Chondrocyte (in vitro differentiated cells): ENCODE measurements around the gene SLC29A3. TPM values are rescaled to one million over a fixed set of nuclear protein-coding genes. Genes with fewer than 3 reads are reported as not detected.

Experiments
- DNase-seq: peaks from one replicate; pipeline ENCODE4 v3.0.0; 2021; ENCODE audit warnings: mixed read lengths, low spot score
- H3K27ac Mint-ChIP-seq: one replicate; pipeline ENCODE4 v1.8.0; 2021; ENCODE audit warnings: mild to moderate bottlenecking, moderate library complexity, mixed read lengths; ENCODE audit not compliant: unreplicated experiment
- H3K27me3 Mint-ChIP-seq: 2 replicates; pipeline ENCODE4 v1.8.0; 2021; ENCODE audit warnings: low read depth, mixed read lengths
- H3K36me3 Mint-ChIP-seq: 2 replicates; pipeline ENCODE4 v1.8.0; 2021; ENCODE audit warnings: low read depth, mixed read lengths
- H3K4me1 Mint-ChIP-seq: 2 replicates; pipeline ENCODE4 v1.8.0; 2021; ENCODE audit warnings: low read depth, mild to moderate bottlenecking, mixed read lengths
- H3K4me3 Mint-ChIP-seq: one replicate; pipeline ENCODE4 v1.8.0; 2021; ENCODE audit warnings: mild to moderate bottlenecking, moderate library complexity, mixed read lengths; ENCODE audit not compliant: unreplicated experiment
- H3K9me3 Mint-ChIP-seq: 2 replicates; pipeline ENCODE4 v1.8.0; 2021; ENCODE audit warnings: low read depth, mixed read lengths
- CTCF ChIP-seq: fragments of 200-600 bp; sonication (generic); IDR thresholded peaks from 2 replicates; pipeline ENCODE4 v1.5.0; 2021; ENCODE audit warnings: antibody characterized with exemption, mild to moderate bottlenecking, moderate library complexity
- total RNA-seq: library from RNA; stranded (reverse); gene quantifications from 3 replicates; pipeline ENCODE4 v1.2.1, GENCODE V29; 2021

SLC29A3 gene
- total RNA-seq, 1 donor from 2014 or later: 3.8 TPM

- Mint-ChIP-seq H3K36me3 (peaks cover 2% of the 10 kb centered on the region), H3K27me3 (peaks cover 12% of the 10 kb centered on the region), H3K9me3 (no peaks in the 10 kb centered on the region), H3K4me3 (peak overlapping the region; percentile 33), H3K4me1 (peaks cover 6% of the 10 kb centered on the region), H3K27ac (no peak overlapping the region)
- DNase-seq: no peak
- TF ChIP-seq CTCF: peak; percentile 96
Measured at GRCh38 chr10:71314028-71314693, 4.9 kb upstream of the SLC29A3 start.

DNA sequence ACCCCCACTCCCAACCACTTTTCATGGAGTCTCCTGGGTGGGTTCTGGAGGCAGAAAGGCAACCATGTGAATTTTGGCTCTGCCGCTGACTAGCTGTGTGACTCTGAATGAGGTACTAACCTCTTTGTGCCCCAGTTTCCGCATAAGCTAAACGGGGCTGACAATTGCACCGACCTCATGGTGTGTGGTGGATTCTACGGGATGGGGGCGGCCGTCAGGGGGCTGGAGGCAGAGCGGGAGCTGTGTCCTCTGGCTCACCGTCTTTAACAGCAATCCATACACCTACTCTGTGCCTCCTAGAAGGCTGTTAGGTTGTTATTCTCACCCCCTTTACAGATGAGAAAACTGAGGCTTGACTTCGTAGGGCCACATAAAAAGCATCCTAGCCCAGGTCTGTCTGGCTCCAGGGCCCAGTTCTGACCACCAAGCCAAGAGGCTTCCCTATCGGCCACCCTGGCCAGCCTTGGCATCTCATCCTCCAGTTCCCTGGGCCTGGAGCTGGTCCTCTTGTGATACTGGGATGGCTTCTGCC lies 4.3 kb upstream of the SLC29A3 start:
- H3K36me3 Mint-ChIP-seq: peaks cover 2% of the 10 kb centered on the region
- H3K4me3 Mint-ChIP-seq: peak overlapping the region; percentile 33
- H3K27ac Mint-ChIP-seq: no peak overlapping the region
- no peak for TF ChIP-seq CTCF
- H3K27me3 Mint-ChIP-seq: peaks cover 12% of the 10 kb centered on the region
- H3K9me3 Mint-ChIP-seq: no peaks in the 10 kb centered on the region
- H3K4me1 Mint-ChIP-seq: peaks cover 11% of the 10 kb centered on the region
- DNase-seq: no peak

- H3K27ac Mint-ChIP-seq: no peak overlapping the region
Measured at GRCh38 chr10:71316056-71316785, 2.8 kb upstream of the SLC29A3 start.

DNA sequence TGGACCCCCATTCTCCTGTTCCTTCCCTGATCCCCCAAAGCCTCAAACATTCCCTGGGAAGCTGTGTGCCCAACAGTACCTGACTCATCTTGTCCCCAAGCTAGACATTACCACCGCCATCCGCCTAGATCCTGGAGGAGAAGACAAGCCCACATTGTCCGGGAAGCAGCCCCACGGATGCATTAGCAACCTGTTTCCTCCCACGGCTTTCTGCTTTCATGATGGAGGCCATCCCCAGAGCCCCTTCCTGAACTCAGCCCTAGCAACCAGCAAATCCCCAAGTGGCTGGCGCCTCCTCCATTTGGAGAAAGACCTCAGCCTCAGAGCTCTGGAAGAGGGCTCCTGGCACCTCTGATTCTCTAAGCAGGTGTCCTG lies 2.3 kb upstream of the SLC29A3 start:
- H3K4me1 Mint-ChIP-seq: peaks cover 13% of the 10 kb centered on the region
- no peak overlapping the region for H3K4me3 Mint-ChIP-seq
- peaks cover 6% of the 10 kb centered on the region for H3K27me3 Mint-ChIP-seq
- DNase-seq: no peak
- no peak overlapping the region for H3K27ac Mint-ChIP-seq
- H3K9me3 Mint-ChIP-seq: no peaks in the 10 kb centered on the region
- no peak for TF ChIP-seq CTCF
- H3K36me3 Mint-ChIP-seq: no peaks in the 10 kb centered on the region

More at GRCh38 chr10:71316056-71316785, 2.8 kb upstream of the SLC29A3 start:
- H3K27me3 Mint-ChIP-seq: peaks cover 6% of the 10 kb centered on the region
- H3K4me3 Mint-ChIP-seq: no peak overlapping the region
- DNase-seq: no peak
- no peak for TF ChIP-seq CTCF
- peaks cover 13% of the 10 kb centered on the region for H3K4me1 Mint-ChIP-seq
- H3K9me3 Mint-ChIP-seq: no peaks in the 10 kb centered on the region
- no peaks in the 10 kb centered on the region for H3K36me3 Mint-ChIP-seq

DNA sequence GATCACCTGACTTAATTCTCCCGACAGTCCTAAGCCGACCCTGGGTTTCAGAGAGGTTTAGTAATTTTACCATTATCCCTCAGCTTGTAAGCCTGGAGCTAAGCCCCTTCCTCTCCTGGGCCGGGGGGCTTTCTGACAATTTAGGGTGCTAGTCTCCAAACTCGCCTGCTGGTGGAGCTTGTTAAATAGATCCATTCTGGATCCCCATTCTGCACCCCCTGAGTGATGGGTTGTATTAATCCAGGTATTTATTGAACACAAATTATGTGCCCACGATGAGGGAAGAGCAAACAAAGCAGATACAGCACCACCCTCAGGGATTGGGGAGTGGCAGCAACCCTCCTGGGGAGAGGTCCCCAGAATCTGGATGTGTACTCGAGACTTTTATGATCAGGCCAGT lies 1.3 kb upstream of the SLC29A3 start:
- no peaks in the 10 kb centered on the region for H3K36me3 Mint-ChIP-seq
- no peaks in the 10 kb centered on the region for H3K9me3 Mint-ChIP-seq
- H3K4me3 Mint-ChIP-seq: no peak overlapping the region
- no peak for DNase-seq
- peaks cover 13% of the 10 kb centered on the region for H3K4me1 Mint-ChIP-seq
- peaks cover 6% of the 10 kb centered on the region for H3K27me3 Mint-ChIP-seq
- TF ChIP-seq CTCF: peak; percentile 15
- no peak overlapping the region for H3K27ac Mint-ChIP-seq
